Astrocyte of the spinal cord (primary cell): ENCODE measurements around the gene GHRHR.

Experiments used
- DNase-seq: peaks from one replicate; pipeline ENCODE4 v3.0.0; 2011; ENCODE audit warnings: low read depth, low spot score
- H3K4me3 ChIP-seq: 2 replicates; pipeline ENCODE4 v1.5.1; 2011; ENCODE audit warnings: low read depth, mild to moderate bottlenecking, low read length, moderate library complexity
- CTCF ChIP-seq: IDR thresholded peaks from 2 replicates; pipeline ENCODE4 v1.5.1; 2012; ENCODE audit warnings: low read depth, mild to moderate bottlenecking, low read length, inconsistent platforms
- in situ Hi-C: cut with HindIII; loops from 2 replicates; pipeline ENCODE4 v1.10.0; 2017; ENCODE audit warnings: low sequenced_read_pairs

GHRHR gene

GRCh38 chr7:31027161-31027965, 63.6 kb downstream of the GHRHR start:
- no peak for TF ChIP-seq CTCF
- no peak overlapping the region for H3K4me3 ChIP-seq
- DNase-seq, result no peak
- in situ Hi-C loops, result no loop called here

- in situ Hi-C loops, result no loop called here
- H3K4me3 ChIP-seq, result no peak overlapping the region
Observed at GRCh38 chr7:31028006-31028405, 64.3 kb downstream of the GHRHR start.

GRCh38 chr7:31028417-31028992, 64.8 kb downstream of the GHRHR start:
- in situ Hi-C loops, result no loop called here
- H3K4me3 ChIP-seq, result no peak overlapping the region
- DNase-seq, result no peak
- no peak for TF ChIP-seq CTCF

More at GRCh38 chr7:31028006-31028405, 64.3 kb downstream of the GHRHR start:
- DNase-seq, result no peak
- TF ChIP-seq CTCF, result no peak
